Lung (tissue), 12 donors: ENCODE results near the gene MICAL2. TPM values are rescaled to one million over a fixed set of nuclear protein-coding genes. Genes with fewer than 3 reads are reported as not detected.

ENCODE experiments used
- ATAC-seq: fragments of 200-7000 bp; cut with Tn5 transposase; one replicate; pipeline ENCODE4 v1.9.1; 2020; ENCODE audit warnings: moderate number of reproducible peaks; ENCODE audit not compliant: insufficient read depth, low FRiP score
- DNase-seq, 3 donors: peaks; one replicate each; pipeline ENCODE4 v3.0.0-alpha.2; 2013 to 2017
- H3K27ac ChIP-seq, 2 donors: one replicate each; pipeline ENCODE4 v1.5.1; 2013; ENCODE audit warnings: mild to moderate bottlenecking in 2 of 2, moderate library complexity in 2 of 2, control low read depth in 1 of 2, inconsistent platforms in 1 of 2, low read depth in 1 of 2, low read length in 1 of 2
- H3K27me3 ChIP-seq, 3 donors: one replicate each; pipeline ENCODE4 v1.5.1; 2013; ENCODE audit warnings: low read length in 2 of 3; ENCODE audit not compliant: control insufficient read depth in 3 of 3, insufficient read depth in 3 of 3
- H3K36me3 ChIP-seq, 4 donors: one replicate each; pipeline ENCODE4 v1.5.1; 2013; ENCODE audit warnings: low read length in 4 of 4, mild to moderate bottlenecking in 1 of 4, moderate library complexity in 1 of 4; ENCODE audit not compliant: control insufficient read depth in 4 of 4, insufficient read depth in 4 of 4
- H3K4me1 ChIP-seq, 5 donors: one replicate each; pipeline ENCODE4 v1.5.1; 2013; ENCODE audit warnings: low read length in 5 of 5, mild to moderate bottlenecking in 2 of 5, moderate library complexity in 1 of 5; ENCODE audit not compliant: control insufficient read depth in 5 of 5, insufficient read depth in 5 of 5
- H3K4me3 ChIP-seq: one replicate; pipeline ENCODE4 v1.5.1; 2013; ENCODE audit warnings: mild to moderate bottlenecking, control low read depth, moderate library complexity
- H3K9ac ChIP-seq, 2 donors: one replicate each; pipeline ENCODE4 v1.5.1; 2013; ENCODE audit warnings: low read length in 2 of 2, control low read depth in 1 of 2; ENCODE audit not compliant: insufficient read depth in 1 of 2
- H3K9me3 ChIP-seq, 4 donors: one replicate each; pipeline ENCODE4 v1.5.1; 2013; ENCODE audit warnings: low read length in 3 of 4, mild to moderate bottlenecking in 1 of 4, moderate library complexity in 1 of 4; ENCODE audit not compliant: control insufficient read depth in 4 of 4, insufficient read depth in 3 of 4
- CTCF ChIP-seq: IDR thresholded peaks from 2 replicates; pipeline ENCODE4 v1.5.1; 2012; ENCODE audit warnings: mild to moderate bottlenecking; ENCODE audit errors: control extremely low read depth, extremely low read depth
- WGBS, 2 donors: extraction: QIAGEN DNeasy Blood & Tissue Kit; methylation state at CpG; one replicate each; pipeline ENCODE4 v1.1.7; 2013; 5-methylcytosine and 5-hydroxymethylcytosine counted together
- polyA plus RNA-seq, 2 donors: library from polyadenylated mRNA; stranded (reverse); fragments of 200-250 nt; gene quantifications; one replicate each; pipeline ENCODE4 v1.2.1, GENCODE V29; 2013
- total RNA-seq, 2 donors: library from RNA; depleted of rRNA in 1 of 2; stranded (reverse); fragments of >200 nt in 1 of 2; gene quantifications; one replicate each; pipeline ENCODE4 v1.2.1, GENCODE V29; 2014 to 2021
- donor health status: control.
- donor health status: control.
- donor health status: Bipolar disorder and iron deficiency.
- donor health status: healthy.
- donor health status: DM: yes; HTN: yes; CAD: no.

The MICAL2 gene
- total and polyA plus RNA-seq, 4 donors, result 38.2 to 218 (median 99.6) TPM

GRCh38 chr11:12150831-12151382 lies 40.5 kb downstream of the MICAL2 start:
- peaks cover 0 to 4% (median 0%) of the 10 kb centered on the region in 4 donors for H3K36me3 ChIP-seq
- peaks cover 0 to 2% (median 0%) of the 10 kb centered on the region in 4 donors for H3K9me3 ChIP-seq
- no peak overlapping the region for H3K27ac ChIP-seq
- DNase-seq, result no peak
- WGBS, 2 donors, result 80 to 86% methylated on average over 10 of the region's 10 CpGs
- H3K27me3 ChIP-seq, result no peaks in the 10 kb centered on the region
- no peak for ATAC-seq
- no peak overlapping the region for H3K4me3 ChIP-seq
- TF ChIP-seq CTCF, result no peak
- no peak overlapping the region for H3K9ac ChIP-seq
- peaks cover 0 to 14% (median 0%) of the 10 kb centered on the region in 5 donors for H3K4me1 ChIP-seq

- Histone ChIP-seq H3K4me1 (peaks cover 0 to 26% (median 0%) of the 10 kb centered on the region in 5 donors), H3K27ac (no peak overlapping the region), H3K27me3 (no peaks in the 10 kb centered on the region), H3K36me3 (peaks cover 0 to 4% (median 0%) of the 10 kb centered on the region in 4 donors), H3K4me3 (no peak overlapping the region), H3K9ac (no peak overlapping the region), H3K9me3 (peaks cover 0 to 2% (median 0%) of the 10 kb centered on the region in 4 donors)
- no peak for DNase-seq
- 70 to 84% methylated on average over 2 of the region's 2 CpGs for WGBS, 2 donors
- no peak for ATAC-seq
- no peak for TF ChIP-seq CTCF
Measured at GRCh38 chr11:12152321-12152720, 41.9 kb downstream of the MICAL2 start.

GRCh38 chr11:12154871-12155668 lies 44.7 kb downstream of the MICAL2 start:
- Histone ChIP-seq H3K27ac (no peak overlapping the region), H3K9me3 (no peaks in the 10 kb centered on the region), H3K27me3 (no peaks in the 10 kb centered on the region), H3K9ac (no peak overlapping the region), H3K4me3 (no peak overlapping the region), H3K36me3 (peaks cover 0 to 4% (median 0%) of the 10 kb centered on the region in 4 donors), H3K4me1 (peaks cover 6 to 30% (median 12%) of the 10 kb centered on the region in 5 donors)
- ATAC-seq (no peak), DNase-seq (no peak)
- no peak for TF ChIP-seq CTCF
- 98 to 100% methylated on average over 6 of the region's 6 CpGs for WGBS, 2 donors
